Smooth muscle cell (in vitro differentiated cells): ENCODE data around the gene ZSWIM8. TPM values are rescaled to one million over a fixed set of nuclear protein-coding genes. Genes with fewer than 3 reads are reported as not detected.

Experiments
- DNase-seq: peaks from one replicate; lab custom pipeline; 2025; ENCODE audit not compliant: unreplicated experiment; lab: John Stamatoyannopoulos, UW
- H2AFZ ChIP-seq: fragments of 200-600 bp; sonication (generic); 2 replicates; pipeline ENCODE4 v1.6.0; 2016; ENCODE audit warnings: antibody characterized with exemption, low read depth, mild to moderate bottlenecking
- H3F3A ChIP-seq: fragments of 200-600 bp; sonication (generic); 2 replicates; pipeline ENCODE4 v1.6.0; 2017; ENCODE audit warnings: antibody characterized with exemption, low read depth
- H3K27ac ChIP-seq: fragments of 200-600 bp; sonication (generic); 2 replicates; pipeline ENCODE4 v1.5.1; 2016; ENCODE audit warnings: low read depth, mild to moderate bottlenecking
- H3K27me3 ChIP-seq: fragments of 200-600 bp; sonication (generic); 2 replicates; pipeline ENCODE4 v1.6.1; 2016; ENCODE audit warnings: low read depth, mild to moderate bottlenecking
- H3K36me3 ChIP-seq: fragments of 200-600 bp; sonication (generic); 2 replicates; pipeline ENCODE4 v1.5.1; 2016; ENCODE audit warnings: low read depth
- H3K4me1 ChIP-seq: fragments of 200-600 bp; sonication (generic); 2 replicates; pipeline ENCODE4 v1.5.1; 2016; ENCODE audit warnings: low read depth
- H3K4me2 ChIP-seq: fragments of 200-600 bp; sonication (generic); 2 replicates; pipeline ENCODE4 v1.6.0; 2016; ENCODE audit warnings: mild to moderate bottlenecking
- H3K4me3 ChIP-seq: fragments of 200-600 bp; sonication (generic); 2 replicates; pipeline ENCODE4 v1.5.1; 2016; ENCODE audit warnings: mild to moderate bottlenecking
- H3K79me2 ChIP-seq: fragments of 200-600 bp; sonication (generic); 2 replicates; pipeline ENCODE4 v1.6.0; 2016; ENCODE audit warnings: low read depth, mild to moderate bottlenecking
- H3K9ac ChIP-seq: fragments of 200-600 bp; sonication (generic); 2 replicates; pipeline ENCODE4 v1.6.0; 2016; ENCODE audit warnings: low read depth
- H3K9me3 ChIP-seq: fragments of 200-600 bp; sonication (generic); replicated peaks from 2 replicates; pipeline ENCODE4 v1.5.1; 2016; ENCODE audit warnings: low read depth
- H4K20me1 ChIP-seq: fragments of 200-600 bp; sonication (generic); 2 replicates; pipeline ENCODE4 v1.6.0; 2016; ENCODE audit warnings: low read depth
- whole genome bisulfite sequencing: methylation state at CpG from one replicate; pipeline ENCODE4 v1.1.7; 2016; ENCODE audit warnings: low lambda C conversion rate; 5-methylcytosine and 5-hydroxymethylcytosine counted together
- polyA plus RNA-seq: library from polyadenylated mRNA; unstranded; fragments of >200 nt; fragmentation: Nextera tagmentation; extraction: Ambion mirVana; gene quantifications from 2 replicates; pipeline ENCODE4 v1.2.1, GENCODE V29; 2016
- total RNA-seq: library from RNA; depleted of rRNA; stranded (reverse); fragments of >200 nt; gene quantifications from 2 replicates; pipeline ENCODE4 v1.2.3, GENCODE V29; 2014
- TF ChIP-seq, protein P1 (sequence below): fragments of 200-600 bp; sonication (generic); IDR thresholded peaks from 2 replicates; pipeline ENCODE4 v1.5.1; 2017; ENCODE audit warnings: borderline replicate concordance, mild to moderate bottlenecking, antibody characterized with exemption; ENCODE audit not compliant: insufficient read depth, poor library complexity, severe bottlenecking

The ZSWIM8 gene
- total and polyA plus RNA-seq, 2 experiments from 2014 or later = 48.3 to 83.9 TPM

DNA sequence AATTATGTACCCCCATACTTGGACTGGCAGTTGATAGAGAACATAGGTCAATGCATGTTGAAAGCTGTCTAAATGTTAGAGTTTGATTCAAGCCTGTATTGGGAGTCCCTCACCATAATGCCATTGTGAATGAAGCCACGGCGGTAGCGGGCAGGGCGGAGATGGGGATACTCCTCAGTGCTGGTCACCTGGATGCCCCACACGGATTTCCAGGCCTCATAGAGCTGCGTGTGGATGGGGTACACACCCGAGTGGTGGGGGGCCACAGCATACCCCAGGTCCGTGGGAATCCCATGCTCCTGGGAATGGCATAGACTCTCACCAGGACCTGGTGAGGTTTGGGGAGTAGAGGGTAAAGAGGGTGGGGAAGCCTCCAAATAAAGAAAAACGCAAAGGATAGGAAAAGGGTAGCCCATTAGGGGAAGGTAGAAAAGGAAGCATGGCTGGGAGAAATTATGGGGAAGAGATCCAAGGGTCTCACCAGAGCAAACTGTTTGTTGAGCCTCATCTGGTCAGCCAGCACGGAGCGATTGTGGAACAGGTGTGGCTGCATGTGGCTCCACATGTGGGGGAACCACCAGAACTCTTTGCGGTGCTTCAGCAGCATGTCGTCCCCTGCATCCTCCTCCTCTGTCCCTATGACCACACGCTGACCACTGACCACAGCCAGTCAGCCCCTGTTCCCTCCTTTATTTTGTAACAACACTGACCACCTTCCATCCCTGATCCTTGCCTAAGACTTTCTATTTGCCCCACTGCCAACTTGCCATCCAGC is 21.0 kb downstream of the ZSWIM8 start:
- Histone ChIP-seq H3K4me2 (no peak overlapping the region), H3F3A (peaks cover 3% of the 10 kb centered on the region), H2AFZ (no peak overlapping the region), H3K79me2 (peaks cover 18% of the 10 kb centered on the region), H4K20me1 (peaks cover 4% of the 10 kb centered on the region), H3K36me3 (no peaks in the 10 kb centered on the region), H3K27me3 (no peaks in the 10 kb centered on the region), H3K4me1 (peaks cover 4% of the 10 kb centered on the region), H3K9ac (no peak overlapping the region), H3K9me3 (no peaks in the 10 kb centered on the region), H3K4me3 (no peak overlapping the region), H3K27ac (no peak overlapping the region)
- DNase-seq = no peak
- TF ChIP-seq, protein P1, sequence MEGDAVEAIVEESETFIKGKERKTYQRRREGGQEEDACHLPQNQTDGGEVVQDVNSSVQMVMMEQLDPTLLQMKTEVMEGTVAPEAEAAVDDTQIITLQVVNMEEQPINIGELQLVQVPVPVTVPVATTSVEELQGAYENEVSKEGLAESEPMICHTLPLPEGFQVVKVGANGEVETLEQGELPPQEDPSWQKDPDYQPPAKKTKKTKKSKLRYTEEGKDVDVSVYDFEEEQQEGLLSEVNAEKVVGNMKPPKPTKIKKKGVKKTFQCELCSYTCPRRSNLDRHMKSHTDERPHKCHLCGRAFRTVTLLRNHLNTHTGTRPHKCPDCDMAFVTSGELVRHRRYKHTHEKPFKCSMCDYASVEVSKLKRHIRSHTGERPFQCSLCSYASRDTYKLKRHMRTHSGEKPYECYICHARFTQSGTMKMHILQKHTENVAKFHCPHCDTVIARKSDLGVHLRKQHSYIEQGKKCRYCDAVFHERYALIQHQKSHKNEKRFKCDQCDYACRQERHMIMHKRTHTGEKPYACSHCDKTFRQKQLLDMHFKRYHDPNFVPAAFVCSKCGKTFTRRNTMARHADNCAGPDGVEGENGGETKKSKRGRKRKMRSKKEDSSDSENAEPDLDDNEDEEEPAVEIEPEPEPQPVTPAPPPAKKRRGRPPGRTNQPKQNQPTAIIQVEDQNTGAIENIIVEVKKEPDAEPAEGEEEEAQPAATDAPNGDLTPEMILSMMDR = no peak
- 95% methylated on average over 14 of the region's 14 CpGs for WGBS

DNA sequence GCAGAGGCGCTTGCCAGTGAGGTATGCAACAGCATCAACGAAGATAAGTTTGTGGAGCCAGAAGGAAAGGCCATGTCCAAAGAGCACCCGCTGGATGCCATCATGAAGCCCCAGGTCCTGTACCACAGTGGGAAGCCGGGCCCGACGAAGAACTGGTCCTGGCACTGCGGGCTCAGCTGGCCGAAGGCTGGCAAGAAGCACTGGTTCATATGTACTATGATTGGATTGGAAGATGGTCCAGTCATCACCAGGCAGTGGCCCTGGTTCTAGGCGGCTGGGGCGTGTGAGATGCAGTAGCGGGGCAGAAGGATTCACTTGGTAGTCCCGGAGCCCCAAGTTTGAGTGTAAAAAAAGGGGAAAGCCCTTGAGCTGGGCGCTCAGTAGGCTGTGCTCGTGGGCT is 22.1 kb downstream of the ZSWIM8 start:
- no peak overlapping the region for H3K4me2 ChIP-seq
- no peaks in the 10 kb centered on the region for H3K27me3 ChIP-seq
- no peak for DNase-seq
- TF ChIP-seq, protein P1 = no peak
- H3F3A ChIP-seq = no peaks in the 10 kb centered on the region
- H2AFZ ChIP-seq = no peak overlapping the region
- WGBS = 98% methylated on average over 14 of the region's 14 CpGs
- peaks cover 4% of the 10 kb centered on the region for H4K20me1 ChIP-seq
- no peak overlapping the region for H3K27ac ChIP-seq
- no peak overlapping the region for H3K9ac ChIP-seq
- peaks cover 18% of the 10 kb centered on the region for H3K79me2 ChIP-seq
- peaks cover 8% of the 10 kb centered on the region for H3K4me1 ChIP-seq
- no peaks in the 10 kb centered on the region for H3K36me3 ChIP-seq
- H3K4me3 ChIP-seq = no peak overlapping the region
- no peaks in the 10 kb centered on the region for H3K9me3 ChIP-seq

DNA sequence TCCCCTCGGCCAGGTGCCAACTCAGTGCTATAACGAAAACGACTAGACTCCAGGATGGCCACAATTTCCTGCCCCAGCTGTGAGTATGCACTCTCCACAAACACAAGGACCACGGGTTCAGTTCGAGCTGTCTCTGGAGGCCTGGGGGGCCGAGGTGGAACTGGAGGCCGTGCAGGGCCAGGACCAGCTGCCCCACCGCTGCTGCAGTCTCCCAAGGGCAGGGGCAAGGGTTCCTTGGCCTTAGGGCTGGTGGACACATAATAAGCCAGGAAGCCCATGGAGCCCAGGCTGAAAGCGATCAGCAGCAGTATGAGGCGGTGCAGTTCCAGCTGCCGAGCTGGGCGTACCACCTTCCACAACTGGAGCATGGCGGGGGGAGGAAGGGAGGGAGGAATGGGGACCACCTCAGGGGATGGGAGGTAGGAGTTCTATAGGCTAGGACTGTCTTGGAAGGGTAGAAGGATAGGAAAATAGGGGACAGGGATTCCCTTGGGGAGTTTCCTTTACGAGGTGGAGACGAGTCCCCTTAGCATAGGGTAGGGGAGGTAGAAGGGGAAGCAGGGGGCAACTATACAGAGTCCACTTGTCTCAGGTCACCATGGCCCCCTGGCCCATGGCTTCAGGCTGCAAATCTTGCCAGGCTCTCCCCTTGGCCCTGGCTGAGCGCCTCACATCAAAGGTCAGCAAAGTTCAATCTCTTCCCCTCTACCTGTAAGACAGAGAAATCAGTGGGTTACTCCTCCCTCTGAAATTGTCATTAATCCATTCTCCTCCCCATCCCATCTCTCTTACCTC is 22.8 kb downstream of the ZSWIM8 start:
- H3K4me1 ChIP-seq = peaks cover 13% of the 10 kb centered on the region
- DNase-seq = no peak
- no peak overlapping the region for H3K4me2 ChIP-seq
- H3K36me3 ChIP-seq = no peaks in the 10 kb centered on the region
- H3K79me2 ChIP-seq = peaks cover 18% of the 10 kb centered on the region
- H4K20me1 ChIP-seq = peaks cover 4% of the 10 kb centered on the region
- no peaks in the 10 kb centered on the region for H3F3A ChIP-seq
- 94% methylated on average over 16 of the region's 16 CpGs for WGBS
- TF ChIP-seq, protein P1 = no peak
- no peak overlapping the region for H2AFZ ChIP-seq
- H3K27me3 ChIP-seq = no peaks in the 10 kb centered on the region
- H3K4me3 ChIP-seq = no peak overlapping the region
- H3K9me3 ChIP-seq = no peaks in the 10 kb centered on the region
- H3K9ac ChIP-seq = no peak overlapping the region
- H3K27ac ChIP-seq = no peak overlapping the region
